ENCODE data around the gene GPS1.

GPS1 gene

GRCh38 chr17:82028966-82029365 lies 22.7 kb upstream of the GPS1 start:
- Histone ChIP-seq H2AFZ (ENCODE audit: low read depth, low read length, severe bottlenecking) (no peak overlapping the region), H3K27ac (ENCODE audit: low read depth, low read length) (no peak overlapping the region), H3K9me2 (replicated peaks; ENCODE audit: insufficient read depth, low read length) (no peaks in the 10 kb centered on the region), H3K79me2 (ENCODE audit: insufficient read depth, low read length) (peaks cover 4% of the 10 kb centered on the region; the same call in 1 of the 2 replicates), H3K36me3 (ENCODE audit: low read length) (no peaks in the 10 kb centered on the region), H3K4me3 (ENCODE audit: insufficient read depth, low read length, poor library complexity, severe bottlenecking) (no peak overlapping the region), H3K4me2 (ENCODE audit: low read depth, low read length, poor library complexity, severe bottlenecking) (no peak overlapping the region), H3F3A (ENCODE audit: insufficient read depth) (no peaks in the 10 kb centered on the region), H3K9ac (ENCODE audit: low read length) (no peak overlapping the region), H3K27me3 (ENCODE audit: low read length) (no peaks in the 10 kb centered on the region), H4K20me1 (ENCODE audit: low read depth, low read length) (no peaks in the 10 kb centered on the region), H3K9me3 (ENCODE audit: insufficient read depth, low read length) (no peaks in the 10 kb centered on the region)
- TF ChIP-seq, protein P1, sequence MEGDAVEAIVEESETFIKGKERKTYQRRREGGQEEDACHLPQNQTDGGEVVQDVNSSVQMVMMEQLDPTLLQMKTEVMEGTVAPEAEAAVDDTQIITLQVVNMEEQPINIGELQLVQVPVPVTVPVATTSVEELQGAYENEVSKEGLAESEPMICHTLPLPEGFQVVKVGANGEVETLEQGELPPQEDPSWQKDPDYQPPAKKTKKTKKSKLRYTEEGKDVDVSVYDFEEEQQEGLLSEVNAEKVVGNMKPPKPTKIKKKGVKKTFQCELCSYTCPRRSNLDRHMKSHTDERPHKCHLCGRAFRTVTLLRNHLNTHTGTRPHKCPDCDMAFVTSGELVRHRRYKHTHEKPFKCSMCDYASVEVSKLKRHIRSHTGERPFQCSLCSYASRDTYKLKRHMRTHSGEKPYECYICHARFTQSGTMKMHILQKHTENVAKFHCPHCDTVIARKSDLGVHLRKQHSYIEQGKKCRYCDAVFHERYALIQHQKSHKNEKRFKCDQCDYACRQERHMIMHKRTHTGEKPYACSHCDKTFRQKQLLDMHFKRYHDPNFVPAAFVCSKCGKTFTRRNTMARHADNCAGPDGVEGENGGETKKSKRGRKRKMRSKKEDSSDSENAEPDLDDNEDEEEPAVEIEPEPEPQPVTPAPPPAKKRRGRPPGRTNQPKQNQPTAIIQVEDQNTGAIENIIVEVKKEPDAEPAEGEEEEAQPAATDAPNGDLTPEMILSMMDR (IDR thresholded peaks at IDR 0.05; ENCODE audit: insufficient read depth, low read length, poor library complexity, severe bottlenecking): no peak
- TF ChIP-seq EZH2phosphoT487 (conservative IDR thresholded peaks at IDR 0.05; ENCODE audit: low read length): no peak

GRCh38 chr17:82029391-82029790 lies 22.3 kb upstream of the GPS1 start:
- H3K9me3 ChIP-seq (ENCODE audit: insufficient read depth, low read length): no peaks in the 10 kb centered on the region
- H3K9ac ChIP-seq (ENCODE audit: low read length): no peak overlapping the region
- H3K79me2 ChIP-seq (ENCODE audit: insufficient read depth, low read length): no peaks in the 10 kb centered on the region
- H3K4me2 ChIP-seq (ENCODE audit: low read depth, low read length, poor library complexity, severe bottlenecking): no peak overlapping the region
- H3K9me2 ChIP-seq (replicated peaks; ENCODE audit: insufficient read depth, low read length): no peaks in the 10 kb centered on the region
- no peak overlapping the region for H3K4me3 ChIP-seq (ENCODE audit: insufficient read depth, low read length, poor library complexity, severe bottlenecking)
- H3K27me3 ChIP-seq (ENCODE audit: low read length): no peaks in the 10 kb centered on the region
- no peaks in the 10 kb centered on the region for H4K20me1 ChIP-seq (ENCODE audit: low read depth, low read length)
- no peak for TF ChIP-seq EZH2phosphoT487 (conservative IDR thresholded peaks at IDR 0.05; ENCODE audit: low read length)
- TF ChIP-seq, protein P1 (IDR thresholded peaks at IDR 0.05; ENCODE audit: insufficient read depth, low read length, poor library complexity, severe bottlenecking): no peak
- H2AFZ ChIP-seq (ENCODE audit: low read depth, low read length, severe bottlenecking): no peak overlapping the region
- no peak overlapping the region for H3K27ac ChIP-seq (ENCODE audit: low read depth, low read length)
- no peaks in the 10 kb centered on the region for H3K36me3 ChIP-seq (ENCODE audit: low read length)
- no peaks in the 10 kb centered on the region for H3F3A ChIP-seq (ENCODE audit: insufficient read depth)

DNA sequence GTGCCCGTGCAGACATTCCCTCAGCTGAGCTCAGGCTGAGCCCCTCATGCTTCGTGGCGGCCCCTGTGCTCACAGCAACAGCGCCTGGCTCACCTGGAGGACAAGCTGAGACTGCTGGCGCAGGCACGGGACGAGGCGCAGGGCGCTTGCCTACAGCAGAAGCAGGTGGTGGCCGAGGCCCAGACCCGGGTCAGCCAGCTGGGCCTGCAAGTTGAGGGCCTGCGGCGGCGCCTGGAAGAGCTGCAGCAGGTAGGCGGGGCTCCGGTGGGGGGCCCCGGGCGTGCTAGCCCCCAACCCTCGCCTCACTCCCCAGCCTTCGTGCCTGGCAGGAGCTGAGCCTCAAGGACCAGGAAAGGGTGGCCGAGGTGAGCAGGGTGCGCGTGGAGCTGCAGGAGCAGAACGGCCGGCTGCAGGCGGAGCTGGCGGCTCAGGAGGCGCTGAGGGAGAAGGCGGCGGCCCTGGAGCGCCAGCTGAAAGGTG lies 21.7 kb upstream of the GPS1 start:
- Histone ChIP-seq H3K79me2 (ENCODE audit: insufficient read depth, low read length) (no peaks in the 10 kb centered on the region), H3K36me3 (ENCODE audit: low read length) (no peaks in the 10 kb centered on the region), H2AFZ (ENCODE audit: low read depth, low read length, severe bottlenecking) (no peak overlapping the region), H3K9me2 (replicated peaks; ENCODE audit: insufficient read depth, low read length) (no peaks in the 10 kb centered on the region), H3K4me2 (ENCODE audit: low read depth, low read length, poor library complexity, severe bottlenecking) (peak overlapping the region; percentile 66), H3K9me3 (ENCODE audit: insufficient read depth, low read length) (no peaks in the 10 kb centered on the region), H3K4me3 (ENCODE audit: insufficient read depth, low read length, poor library complexity, severe bottlenecking) (no peak overlapping the region), H3K27ac (ENCODE audit: low read depth, low read length) (no peak overlapping the region), H3K9ac (ENCODE audit: low read length) (peak overlapping the region; percentile 55; the same call in 1 of the 2 replicates), H4K20me1 (ENCODE audit: low read depth, low read length) (no peaks in the 10 kb centered on the region), H3F3A (ENCODE audit: insufficient read depth) (peaks cover 4% of the 10 kb centered on the region; the same call in 1 of the 2 replicates), H3K27me3 (ENCODE audit: low read length) (no peaks in the 10 kb centered on the region)
- TF ChIP-seq, protein P1 (IDR thresholded peaks at IDR 0.05; ENCODE audit: insufficient read depth, low read length, poor library complexity, severe bottlenecking): no peak
- no peak for TF ChIP-seq EZH2phosphoT487 (conservative IDR thresholded peaks at IDR 0.05; ENCODE audit: low read length)
